Fibroblast of villous mesenchyme (primary cell): ENCODE data around the gene NPDC1. TPM values are rescaled to one million over a fixed set of nuclear protein-coding genes. Genes with fewer than 3 reads are reported as not detected.

Experiments used
- DNase-seq: peaks from one replicate; pipeline ENCODE4 v3.0.0-alpha.2; 2010; ENCODE audit warnings: low read depth
- H3K4me3 ChIP-seq: 2 replicates; pipeline ENCODE4 v1.5.1; 2011; ENCODE audit warnings: low read depth, mild to moderate bottlenecking, low read length
- total RNA-seq: library from RNA; depleted of rRNA; stranded (reverse); fragments of >200 nt; gene quantifications from 2 replicates; pipeline ENCODE4 v1.2.3, GENCODE V29; 2012
- TF ChIP-seq, protein P1 (sequence below): IDR thresholded peaks from 2 replicates; pipeline ENCODE4 v1.5.1; 2012; ENCODE audit warnings: low read depth, mild to moderate bottlenecking, low read length; ENCODE audit not compliant: insufficient read depth

Gene NPDC1
- total RNA-seq, 1 donor: 13.0 TPM

DNA sequence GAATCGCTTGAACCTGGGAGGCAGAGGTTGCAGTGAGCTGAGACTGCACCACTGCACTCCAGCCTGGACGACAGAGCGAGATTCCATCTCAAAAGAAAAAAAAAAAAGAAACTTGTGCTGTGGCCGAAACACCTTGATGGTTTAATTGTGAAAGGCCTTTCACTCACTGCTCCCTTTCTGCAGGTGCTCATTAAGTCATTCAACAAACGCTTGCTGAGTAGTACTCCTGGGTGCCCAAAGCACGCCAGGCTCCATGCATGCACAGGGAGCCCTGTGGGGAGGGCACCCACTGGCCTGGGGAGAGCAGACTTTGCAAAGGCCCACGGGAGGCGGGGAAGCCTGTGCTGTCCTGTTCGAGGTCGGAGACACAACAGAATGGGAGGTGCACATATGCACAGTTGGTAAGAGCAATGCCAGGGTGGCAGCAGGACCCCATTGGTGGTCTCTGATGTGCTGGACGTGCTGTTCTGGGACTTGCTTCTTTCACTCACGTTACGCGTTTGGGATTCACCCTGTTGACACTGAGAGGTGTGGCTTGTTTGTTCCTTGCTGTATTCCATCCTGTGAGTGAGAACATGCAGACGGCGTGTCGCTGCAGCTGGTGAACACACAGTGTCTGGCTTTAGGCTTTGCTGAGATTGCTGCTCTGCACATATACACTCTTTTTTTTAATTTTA is 10.9 kb upstream of the NPDC1 start:
- no peak overlapping the region for H3K4me3 ChIP-seq
- TF ChIP-seq, protein P1, sequence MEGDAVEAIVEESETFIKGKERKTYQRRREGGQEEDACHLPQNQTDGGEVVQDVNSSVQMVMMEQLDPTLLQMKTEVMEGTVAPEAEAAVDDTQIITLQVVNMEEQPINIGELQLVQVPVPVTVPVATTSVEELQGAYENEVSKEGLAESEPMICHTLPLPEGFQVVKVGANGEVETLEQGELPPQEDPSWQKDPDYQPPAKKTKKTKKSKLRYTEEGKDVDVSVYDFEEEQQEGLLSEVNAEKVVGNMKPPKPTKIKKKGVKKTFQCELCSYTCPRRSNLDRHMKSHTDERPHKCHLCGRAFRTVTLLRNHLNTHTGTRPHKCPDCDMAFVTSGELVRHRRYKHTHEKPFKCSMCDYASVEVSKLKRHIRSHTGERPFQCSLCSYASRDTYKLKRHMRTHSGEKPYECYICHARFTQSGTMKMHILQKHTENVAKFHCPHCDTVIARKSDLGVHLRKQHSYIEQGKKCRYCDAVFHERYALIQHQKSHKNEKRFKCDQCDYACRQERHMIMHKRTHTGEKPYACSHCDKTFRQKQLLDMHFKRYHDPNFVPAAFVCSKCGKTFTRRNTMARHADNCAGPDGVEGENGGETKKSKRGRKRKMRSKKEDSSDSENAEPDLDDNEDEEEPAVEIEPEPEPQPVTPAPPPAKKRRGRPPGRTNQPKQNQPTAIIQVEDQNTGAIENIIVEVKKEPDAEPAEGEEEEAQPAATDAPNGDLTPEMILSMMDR: no peak
- DNase-seq: no peak

GRCh38 chr9:137055385-137056364 is 9.7 kb upstream of the NPDC1 start:
- H3K4me3 ChIP-seq: no peak overlapping the region
- DNase-seq: peak; percentile 53
- TF ChIP-seq, protein P1: no peak

DNA sequence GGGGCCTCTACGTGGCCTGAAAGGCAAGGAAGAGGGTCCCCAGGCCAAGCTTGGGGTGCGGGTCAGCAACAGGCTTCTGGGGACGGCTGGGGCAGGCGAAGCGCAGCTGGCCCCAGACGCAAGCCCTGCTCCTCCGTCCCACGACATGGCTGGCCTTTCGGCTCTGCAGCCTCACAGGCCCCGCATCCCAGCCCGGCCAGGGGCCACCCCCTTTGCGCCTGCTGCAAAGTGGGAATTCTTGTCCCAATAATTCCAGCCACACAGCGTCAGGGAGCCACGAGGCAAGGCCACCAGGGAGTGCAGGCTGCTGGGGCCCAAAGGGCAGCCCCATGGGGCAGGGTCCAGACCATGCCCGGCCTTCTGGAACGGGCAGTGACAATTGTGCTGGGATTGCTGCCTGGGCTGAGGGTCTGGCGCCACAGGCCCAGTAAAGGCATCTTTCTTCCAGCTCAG is 9.0 kb upstream of the NPDC1 start:
- TF ChIP-seq, protein P1: no peak
- no peak overlapping the region for H3K4me3 ChIP-seq
- DNase-seq: no peak

- TF ChIP-seq, protein P1: no peak
- no peak within 1 kb of the TSS for H3K4me3 ChIP-seq
- no peak for DNase-seq
Measured at GRCh38 chr9:137053944-137054931, 8.3 kb upstream of the NPDC1 start, which contains the start of gene ENTPD2. ENTPD2 (minus strand) TSS chr9:137054061; CDS start chr9:137053997, 64 bp downstream.

- no peak overlapping the region for H3K4me3 ChIP-seq
- TF ChIP-seq, protein P1: no peak
- no peak for DNase-seq
Measured at GRCh38 chr9:137052998-137053943, 7.3 kb upstream of the NPDC1 start.
